ENCODE results near the gene TRIM26.

- peak; percentile 9 to 26 (median 18) for TF ChIP-seq CTCF (IDR thresholded peaks at IDR 0.05)
- no peak for TF ChIP-seq POLR2A (IDR thresholded peaks at IDR 0.05)
- no peak for TF ChIP-seq EP300 (IDR thresholded peaks at IDR 0.05; ENCODE audit: low read depth)
- no peak for TF ChIP-seq POLR2AphosphoS5 (IDR thresholded peaks at IDR 0.05)
These were observed 25.1 kb upstream of the TRIM26 start for GRCh38 chr6:30238178-30238795.

Measured in transverse colon (tissue), 4 donors.